Stimulated activated CD4-positive, alpha-beta T cell treated with anti-CD3 and anti-CD28 coated beads, Interleukin-12 subunit alpha, Interleukin-12 subunit beta, amount 100 ng/mL, for 24 hours (primary cell): ENCODE measurements around the gene TMEM182.

Experiments used
- DNase-seq, 2 experiments: peaks; one replicate each; pipeline ENCODE4 v3.0.0-alpha.2; 2020; ENCODE audit warnings: low read depth in 2 of 2

Gene TMEM182

DNA sequence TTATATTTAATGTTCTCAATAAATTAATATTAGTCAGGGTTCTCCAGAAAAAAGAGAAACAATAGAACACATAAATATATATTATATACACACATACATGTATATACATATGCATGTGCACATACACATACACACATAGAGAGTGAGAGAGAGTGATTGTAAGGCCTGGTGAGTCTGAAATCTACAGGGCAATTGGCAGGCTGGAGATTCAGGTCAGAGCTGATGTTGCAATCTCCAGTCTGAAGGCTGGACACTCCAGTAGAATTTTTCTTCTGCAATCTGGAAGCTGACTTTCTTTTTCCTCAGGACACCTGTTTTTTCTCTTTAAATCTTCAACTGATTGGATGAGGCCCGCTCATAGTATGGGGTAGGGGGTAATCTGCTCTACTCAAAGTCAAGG is 3.2 kb downstream of the TMEM182 start:
- DNase-seq, result no peak

- DNase-seq, result no peak
Measured at GRCh38 chr2:102768253-102768652, 6.4 kb downstream of the TMEM182 start.

DNA sequence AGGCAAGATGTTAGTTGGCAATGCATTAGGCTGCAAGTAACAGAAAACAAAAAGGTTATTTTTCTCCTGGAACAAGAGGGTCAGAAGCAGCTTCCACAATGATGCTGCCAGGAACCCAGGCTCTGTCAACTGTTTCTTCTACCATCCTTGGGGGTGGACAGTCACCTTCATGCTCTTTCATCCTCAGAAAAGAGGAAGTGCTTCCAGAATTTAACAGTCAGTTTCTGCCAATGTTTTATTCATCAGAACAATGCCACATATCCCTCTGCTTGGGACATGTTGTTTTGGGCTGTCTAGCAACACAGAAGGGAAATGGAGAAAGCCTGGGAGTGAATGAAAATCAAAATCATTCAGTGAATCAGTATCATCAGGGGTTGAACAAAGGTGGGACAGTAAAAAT is 7.1 kb downstream of the TMEM182 start:
- DNase-seq, result no peak

DNA sequence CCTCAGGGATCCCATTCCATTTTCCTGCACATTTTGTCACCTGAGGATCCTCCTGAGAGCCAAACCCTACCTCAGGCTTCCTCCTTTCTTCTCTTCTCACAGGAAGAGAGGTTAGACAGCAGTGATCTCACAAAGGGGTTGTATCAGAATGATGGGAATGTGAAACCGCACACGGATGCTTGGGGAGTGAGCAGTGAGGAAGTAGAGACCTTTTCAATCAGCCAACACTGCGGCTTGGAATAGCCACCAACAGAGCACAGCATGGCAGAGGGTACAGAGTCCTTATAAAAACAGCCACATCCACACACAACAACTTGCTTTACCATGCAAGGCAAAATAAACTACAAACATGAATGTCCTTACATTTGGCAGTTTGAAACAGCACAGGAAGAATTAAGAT is 8.7 kb downstream of the TMEM182 start:
- DNase-seq, result no peak

DNA sequence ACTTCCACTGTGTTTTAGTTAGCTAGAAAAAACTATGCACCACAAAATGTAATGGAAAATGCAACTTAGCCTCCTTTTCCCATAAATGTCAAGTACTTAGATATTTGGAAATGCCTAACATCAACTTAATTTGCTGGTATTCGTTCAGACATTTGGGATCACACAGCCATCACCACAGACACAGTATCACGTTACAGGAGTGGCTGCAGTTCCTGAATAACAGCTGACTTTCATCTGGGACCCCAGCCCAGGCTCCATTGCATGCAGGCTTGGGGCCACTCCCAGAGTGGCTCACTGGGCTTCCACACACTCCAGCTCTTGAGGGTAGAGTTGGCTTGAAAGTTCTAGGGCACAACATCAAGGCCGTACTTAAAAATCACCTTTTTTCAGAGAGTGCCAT is 9.3 kb downstream of the TMEM182 start:
- DNase-seq, result no peak

DNA sequence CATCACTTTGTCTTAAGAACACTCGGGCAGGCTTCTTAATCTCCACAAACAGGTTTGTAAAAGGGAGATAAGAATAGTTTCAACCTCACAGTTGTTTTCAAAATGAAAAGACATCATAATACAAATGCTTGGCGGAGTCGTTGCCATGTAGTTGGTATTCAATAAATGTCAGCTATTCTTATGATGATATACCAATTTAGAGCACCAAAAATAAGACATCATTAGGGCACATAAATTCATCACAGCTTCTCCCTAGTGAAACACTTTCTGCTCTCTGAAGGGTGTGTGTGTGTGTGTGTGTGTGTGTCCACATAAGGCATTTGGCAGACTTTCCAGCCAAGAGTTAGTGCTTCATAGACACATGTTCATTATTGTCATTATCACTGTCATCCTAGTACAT is 10.8 kb downstream of the TMEM182 start:
- DNase-seq, result no peak

- DNase-seq, result no peak
Measured at GRCh38 chr2:102773149-102773705, 11.4 kb downstream of the TMEM182 start.

DNA sequence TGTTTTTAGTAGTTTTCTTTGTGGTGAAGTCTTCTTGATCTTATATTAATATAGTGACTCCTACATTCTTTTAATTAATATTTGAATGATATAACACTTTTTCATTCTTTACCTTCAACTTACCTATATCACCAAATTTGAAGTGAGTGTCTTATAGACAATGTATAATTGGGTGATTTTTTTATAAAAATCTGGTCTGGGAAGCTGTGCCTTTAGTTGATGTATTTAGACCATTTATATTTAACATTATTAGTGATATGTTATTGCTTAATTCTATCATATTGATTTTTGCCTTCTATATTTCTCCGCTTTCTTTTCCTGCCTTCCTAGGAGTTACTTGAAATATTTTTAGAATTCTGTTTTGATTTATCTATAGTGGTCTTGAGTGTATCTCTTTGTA is 16.4 kb downstream of the TMEM182 start:
- DNase-seq, result no peak

DNA sequence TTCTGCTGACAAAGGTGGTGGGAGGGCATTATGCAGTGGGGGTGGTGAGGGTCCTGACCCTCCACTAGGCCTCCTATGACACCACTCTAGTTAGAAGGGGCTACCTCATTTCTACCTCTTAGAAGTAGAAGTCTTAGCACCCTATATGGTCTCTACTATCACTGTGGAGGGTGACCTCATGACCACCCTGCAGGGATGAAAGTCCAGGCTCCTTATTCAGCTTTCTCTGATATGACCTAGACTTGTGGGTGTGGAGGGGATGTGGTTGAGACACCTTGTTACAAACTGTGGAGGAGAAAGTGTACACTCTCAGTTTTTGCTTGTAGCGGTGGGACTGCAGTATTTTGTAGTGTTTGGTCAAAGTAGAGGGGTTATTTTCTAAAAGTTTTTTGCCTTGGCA is 18.6 kb downstream of the TMEM182 start:
- no peak for DNase-seq

- no peak for DNase-seq
Measured at GRCh38 chr2:102782187-102782586, 20.4 kb downstream of the TMEM182 start.

DNA sequence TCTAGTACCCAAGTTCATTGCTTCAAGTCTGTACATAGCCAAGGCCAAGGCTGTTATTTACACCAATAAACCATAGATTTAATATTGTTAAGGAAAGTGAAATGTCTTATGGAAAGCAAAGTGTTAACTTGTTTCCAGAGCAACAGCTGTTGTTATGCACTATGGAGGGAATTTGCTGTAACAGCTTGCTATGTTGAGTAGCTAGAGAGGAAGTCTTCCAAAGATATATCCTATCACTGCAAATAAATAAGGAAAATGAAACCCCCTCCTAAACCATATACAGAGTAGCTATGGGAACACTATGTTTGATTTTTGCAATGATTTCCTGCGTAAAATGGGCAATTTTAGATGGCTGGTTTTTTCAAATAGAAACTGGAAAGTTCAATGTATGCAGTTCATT is 21.1 kb downstream of the TMEM182 start:
- no peak for DNase-seq

DNA sequence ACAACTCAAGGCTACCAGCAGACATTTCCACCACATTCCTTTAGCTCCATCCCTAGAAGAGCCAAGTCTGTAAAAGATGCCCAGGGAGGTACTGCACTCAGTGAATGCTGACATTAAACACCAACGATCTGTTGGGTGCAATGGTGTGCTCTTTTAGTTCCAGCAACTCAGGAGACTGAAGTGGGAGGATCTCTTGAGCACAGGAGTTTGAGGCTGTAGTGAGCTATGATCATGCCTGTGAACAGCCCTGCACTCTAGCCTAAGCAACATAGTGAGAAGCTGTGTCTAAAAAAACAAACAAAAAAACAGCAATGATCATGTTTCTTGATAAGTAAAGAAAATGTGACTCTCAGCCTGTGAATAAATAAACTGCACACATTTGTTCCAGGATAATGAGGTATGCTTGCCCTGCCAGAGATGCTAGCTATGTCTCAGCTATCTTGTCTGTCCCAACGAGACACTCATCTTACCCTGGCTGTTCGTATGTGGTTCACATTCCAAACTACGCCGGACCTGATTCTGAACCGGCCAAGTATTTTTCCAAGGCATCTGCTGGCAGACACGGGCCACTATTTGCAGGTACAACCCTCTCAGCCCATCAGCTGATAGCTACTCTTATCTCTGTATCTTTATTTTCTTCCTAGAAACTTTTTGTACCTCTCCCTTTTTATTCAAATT is 21.8 kb downstream of the TMEM182 start:
- DNase-seq, result no peak

DNA sequence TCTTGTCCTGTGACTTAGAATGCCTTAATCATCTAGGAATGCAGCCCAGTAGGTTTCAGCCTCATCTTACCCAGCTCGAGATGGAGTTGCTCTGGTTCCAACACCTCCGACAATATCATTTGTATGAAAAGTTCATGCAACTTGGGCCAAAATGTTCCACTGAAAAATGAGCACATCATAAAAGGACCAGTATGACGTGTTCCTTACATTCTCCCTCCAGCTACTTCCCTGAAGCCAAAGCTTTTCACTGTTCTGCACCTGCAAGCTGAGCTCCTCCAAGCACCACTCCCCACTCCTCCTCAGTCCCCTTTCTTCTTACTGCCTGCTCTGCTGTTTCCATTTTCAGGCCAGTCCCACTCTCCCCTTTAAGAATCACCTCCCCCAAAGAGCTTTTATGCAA is 23.1 kb downstream of the TMEM182 start:
- DNase-seq, result no peak

DNA sequence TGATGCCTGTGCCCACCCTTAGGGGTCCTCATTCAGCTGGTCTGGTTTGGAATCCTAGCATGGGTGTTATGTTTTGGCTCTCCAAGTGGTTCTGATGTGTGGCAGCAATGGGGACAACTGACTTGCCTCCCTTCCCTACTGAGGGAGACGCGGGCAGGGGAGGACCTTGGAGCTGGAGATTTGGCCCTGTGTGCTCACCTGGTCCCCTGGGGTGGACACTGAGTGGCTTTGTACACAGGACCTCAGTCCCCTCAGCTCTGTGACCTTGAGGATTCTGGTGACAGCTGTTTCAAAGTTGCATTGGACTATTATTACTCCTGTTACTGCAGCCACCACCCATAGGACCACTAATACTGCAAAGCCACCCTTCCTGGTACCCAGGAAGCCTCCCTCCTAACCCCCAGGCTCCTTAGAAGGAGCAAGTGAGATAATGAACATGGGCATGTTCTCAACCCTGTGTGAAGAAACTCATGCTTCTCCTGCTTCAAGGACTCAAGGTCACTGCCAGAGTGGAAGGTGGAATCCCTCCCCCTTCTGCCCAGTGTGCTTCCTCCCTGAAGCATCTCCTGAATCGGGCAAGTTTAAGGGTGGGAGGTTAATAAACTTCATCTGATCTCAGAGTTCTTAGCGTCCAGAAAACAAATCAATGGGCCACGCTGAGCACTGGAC is 26.5 kb downstream of the TMEM182 start:
- no peak for DNase-seq

DNA sequence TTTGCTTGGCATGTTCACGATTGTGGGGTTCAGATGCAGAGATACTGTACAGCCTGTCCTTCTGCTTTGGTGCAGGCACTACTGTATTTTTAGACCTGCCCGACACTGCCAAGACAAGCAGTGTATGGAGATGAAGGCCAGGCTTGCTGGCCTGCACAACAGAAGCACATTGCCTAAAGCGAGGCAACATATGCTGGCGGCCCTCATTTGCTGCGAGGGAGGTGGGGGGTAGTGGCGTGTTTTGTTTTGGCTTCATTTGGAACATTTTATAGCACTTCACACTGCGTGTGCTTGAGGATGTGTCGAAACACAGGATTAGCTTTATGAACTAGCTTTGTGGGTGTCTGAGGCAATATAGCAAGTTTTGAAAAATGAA is 27.0 kb downstream of the TMEM182 start:
- no peak for DNase-seq

GRCh38 chr2:102789349-102790090 is 27.7 kb downstream of the TMEM182 start:
- no peak for DNase-seq

- DNase-seq, result no peak
Measured at GRCh38 chr2:102790091-102790455, 28.2 kb downstream of the TMEM182 start.

DNA sequence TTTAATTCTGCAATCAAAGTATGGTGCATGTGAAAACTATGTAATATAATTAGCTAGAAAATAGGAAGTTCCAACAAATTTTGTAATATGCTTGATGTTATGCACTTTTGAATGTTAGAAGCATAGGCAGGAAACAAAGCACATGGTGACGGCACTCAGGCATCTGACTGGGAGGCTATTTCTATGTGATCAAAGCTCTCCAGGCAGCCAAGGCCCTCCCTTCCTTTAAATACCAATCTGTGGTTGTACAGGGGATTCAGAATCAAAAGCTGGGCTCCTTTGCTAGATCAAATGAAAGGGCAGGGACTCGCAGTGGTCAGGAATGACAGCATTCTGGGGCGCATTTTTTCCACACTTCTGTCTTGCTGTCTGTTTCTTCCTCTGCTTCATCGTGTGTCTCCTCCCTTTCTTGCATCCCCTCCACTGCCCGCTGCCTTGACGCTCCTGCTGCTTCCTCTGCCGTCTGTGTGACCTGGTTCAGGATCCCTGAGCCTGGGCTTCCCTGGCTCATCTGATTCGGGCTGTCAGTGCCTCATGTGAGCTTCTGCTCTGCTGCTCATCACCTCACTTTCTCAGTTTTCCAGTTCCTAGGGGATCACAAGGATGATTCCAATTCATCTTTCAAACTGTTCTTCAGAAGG is 30.9 kb downstream of the TMEM182 start:
- DNase-seq, result no peak

DNA sequence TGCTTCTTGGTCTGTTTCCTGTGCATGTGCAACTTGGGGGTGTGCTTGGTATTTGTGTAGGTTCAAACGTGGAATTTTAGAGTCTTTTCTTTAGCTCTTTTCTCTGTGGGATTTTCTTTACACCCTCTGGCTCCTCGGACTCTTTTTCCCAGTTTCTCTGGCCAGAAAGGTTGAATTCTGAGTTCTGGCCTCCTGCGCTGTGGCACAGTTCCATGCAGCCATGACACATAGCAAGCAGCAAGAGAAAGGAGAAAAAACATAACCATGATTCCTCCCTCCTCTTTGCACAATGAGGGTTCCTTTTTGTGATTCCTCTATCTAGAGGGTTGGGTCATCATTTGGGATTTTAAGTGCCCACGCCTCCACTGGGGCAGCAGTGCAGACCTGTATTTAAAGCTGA is 33.8 kb downstream of the TMEM182 start:
- DNase-seq, result no peak

DNA sequence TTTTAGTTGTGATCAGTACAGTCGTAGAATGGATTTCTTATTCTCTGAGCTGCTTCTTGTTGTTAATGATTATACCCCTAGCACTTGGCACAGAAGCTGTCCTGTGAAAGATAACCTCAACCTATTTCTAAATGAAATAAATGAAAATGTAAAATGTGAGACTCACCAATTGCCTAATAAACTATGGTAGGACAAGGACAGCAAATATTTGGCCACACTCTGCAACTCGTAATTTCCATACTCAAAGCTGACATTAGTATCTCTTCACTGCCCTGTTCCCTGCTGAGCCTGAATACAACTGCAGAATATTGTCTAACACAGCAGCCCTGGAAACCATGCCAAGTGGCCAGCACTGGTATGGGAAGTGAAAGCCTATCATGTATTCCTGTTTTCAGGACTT is 34.5 kb downstream of the TMEM182 start:
- no peak for DNase-seq

DNA sequence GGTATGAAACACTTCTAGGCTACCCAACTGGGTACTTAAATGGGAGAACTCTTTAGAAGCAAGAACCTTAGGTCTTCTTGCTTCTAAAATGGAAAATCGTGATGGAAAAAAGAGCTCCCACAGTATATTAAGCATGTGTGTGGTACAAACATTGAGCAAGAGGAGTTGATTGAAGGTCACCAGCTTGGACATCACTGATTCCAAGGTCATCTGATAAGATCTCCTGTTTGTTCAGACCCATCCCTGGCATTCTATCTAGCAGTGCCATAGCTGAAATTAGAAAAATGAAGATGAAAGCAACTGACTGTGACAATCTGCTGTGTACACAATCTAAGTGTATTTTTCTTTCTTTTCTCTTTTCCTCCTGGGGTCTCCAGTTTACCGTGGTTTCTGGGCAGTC is 35.7 kb downstream of the TMEM182 start:
- no peak for DNase-seq

- no peak for DNase-seq
Measured at GRCh38 chr2:102798181-102798580, 36.4 kb downstream of the TMEM182 start.
